ENCODE results near the gene MAFB. TPM values are rescaled to one million over a fixed set of nuclear protein-coding genes. Genes with fewer than 3 reads are reported as not detected.
A peak's percentile ranks its signal among the peaks of the same experiment; 100 is the strongest.
"Not testable (repeated sequence)": the region's sequence is repeated elsewhere in the genome, so short reads cannot be mapped to it uniquely, and the experiment has no call there.

MAFB gene
- total RNA-seq: 10 to 100 TPM in 1 of 2 donors, 1 to 10 TPM in 1; 4.0 to 10.9 TPM
- long read RNA-seq, transcript MAFB-201 (1 exons, 3,393 nt): major isoform, 18 of 19 reads
- long read RNA-seq, partial matches to known transcripts: 0 of 19 reads
- long read RNA-seq, other reads (novel, unspliced or antisense): 1 of 19 reads

DNA sequence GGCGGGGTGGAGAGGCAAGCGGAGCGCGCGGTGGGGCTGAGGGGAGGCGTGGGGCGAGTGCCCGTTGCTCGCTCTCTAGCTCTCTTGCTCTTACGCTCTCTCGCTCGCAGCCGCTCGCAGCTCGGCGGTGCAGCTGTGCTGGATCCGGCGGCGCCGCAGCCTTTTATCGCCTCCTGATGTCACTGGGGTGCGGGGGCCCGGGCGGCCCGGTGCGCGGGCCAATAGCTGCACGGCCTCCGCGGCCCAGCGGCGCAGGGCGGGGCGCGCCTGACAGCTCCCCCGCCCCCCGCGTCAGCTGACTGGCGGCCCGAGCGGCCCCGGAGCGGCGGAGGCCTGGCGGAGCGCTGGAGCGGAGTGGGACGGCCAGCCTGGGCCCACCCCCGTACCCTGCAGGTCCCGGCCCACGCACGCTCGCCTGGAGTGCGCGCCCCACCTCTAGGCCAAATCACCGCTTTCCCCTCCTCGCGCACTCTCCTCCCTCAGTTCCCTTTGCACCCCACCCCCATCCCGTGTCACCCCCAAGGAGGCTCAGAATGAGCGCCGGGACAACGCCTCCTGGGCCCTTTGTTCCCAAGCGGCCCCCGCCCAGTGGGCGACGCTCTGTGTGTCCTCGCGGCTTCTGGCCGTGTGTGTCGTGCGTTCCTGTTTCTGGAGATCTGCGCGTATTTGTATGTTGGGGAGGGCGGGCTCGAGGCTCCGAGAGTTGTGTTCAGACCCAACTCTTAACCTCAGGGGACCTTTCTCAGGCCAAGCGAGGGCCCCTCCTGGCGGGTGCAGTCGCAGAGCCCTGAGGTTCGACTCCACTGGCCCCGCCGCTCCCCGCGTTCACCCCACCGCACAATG, at the start of gene MAFB:
MAFB (minus strand) TSS at position 137 of the 843 bp plus-strand sequence. CDS start 386 bp downstream, outside the sequence.
- ATAC-seq (peak; percentile 86), DNase-seq (peak; percentile 82 to 84)
- intact Hi-C loops (cut with DNase I, micrococcal nuclease): no loop called here

DNA sequence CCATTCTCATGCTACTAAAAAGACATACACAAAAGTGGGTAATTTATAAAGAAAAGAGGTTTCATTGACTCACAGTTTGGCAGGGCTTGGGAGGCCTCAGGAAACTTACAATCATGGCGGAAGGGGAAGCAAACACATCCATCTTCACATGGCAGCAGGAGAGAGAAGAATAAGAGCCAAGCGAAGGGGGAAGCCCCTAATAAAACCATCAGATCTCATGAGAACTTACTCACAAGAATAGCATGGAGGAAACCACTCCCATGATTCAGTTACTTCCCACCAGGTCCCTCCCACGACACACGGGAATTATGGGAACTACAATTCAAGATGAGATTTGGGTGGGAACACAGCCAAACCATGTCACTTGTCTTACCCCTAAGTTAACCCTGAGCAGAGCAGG, 47.4 kb upstream of the MAFB start:
- ATAC-seq; intact Hi-C loops (cut with DNase I, micrococcal nuclease); DNase-seq: not testable (repeated sequence)

- intact Hi-C loops (cut with DNase I, micrococcal nuclease): no loop called here
- no peak for ATAC-seq
- no peak for DNase-seq
Measured at GRCh38 chr20:40728996-40729395, 40.0 kb upstream of the MAFB start.

GRCh38 chr20:40728470-40728869, 39.4 kb upstream of the MAFB start:
- ATAC-seq (no peak), DNase-seq (no peak)
- intact Hi-C loops (cut with DNase I, micrococcal nuclease): no loop called here

DNA sequence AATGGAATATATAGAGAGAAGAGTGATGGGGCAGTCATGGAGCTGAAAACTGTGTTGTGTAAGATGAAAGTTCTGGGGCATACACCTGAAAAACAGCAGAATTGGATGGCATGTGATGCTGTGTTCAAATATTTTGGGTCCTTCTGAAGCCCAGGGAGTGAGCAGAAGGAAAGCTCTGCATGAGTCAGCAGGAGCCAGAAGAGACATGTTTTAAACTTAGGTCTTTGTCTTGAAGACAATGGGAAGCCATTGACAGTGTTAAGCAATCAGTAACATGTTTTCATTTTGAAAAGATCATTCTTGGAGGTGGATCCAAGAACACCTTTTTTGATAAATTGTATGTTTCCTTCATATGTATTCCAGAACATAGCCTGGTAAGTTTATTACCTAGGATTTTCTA, 38.9 kb upstream of the MAFB start:
- DNase-seq (no peak), ATAC-seq (no peak)
- intact Hi-C loops (cut with DNase I, micrococcal nuclease): no loop called here

DNA sequence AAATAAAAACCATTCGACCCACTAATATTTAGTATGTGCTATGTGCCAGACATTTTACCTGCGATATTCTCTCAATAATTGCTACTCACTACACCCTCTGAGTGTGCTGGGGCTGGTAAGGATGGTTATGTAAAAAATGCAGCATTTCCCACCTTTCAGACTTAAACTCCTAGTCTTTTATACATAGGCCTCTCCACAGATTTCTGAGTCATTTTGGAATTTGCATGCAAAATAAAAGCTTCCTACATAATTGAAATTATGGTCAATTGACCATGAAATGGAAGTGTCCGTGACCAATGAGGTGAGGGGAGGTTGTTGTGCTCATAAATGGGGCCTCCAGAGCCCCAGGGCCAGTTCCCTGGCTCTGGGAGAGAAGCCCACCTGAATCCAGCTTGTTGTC, 37.7 kb upstream of the MAFB start:
- ATAC-seq (no peak), DNase-seq (no peak)
- intact Hi-C loops (cut with DNase I, micrococcal nuclease): no loop called here

DNA sequence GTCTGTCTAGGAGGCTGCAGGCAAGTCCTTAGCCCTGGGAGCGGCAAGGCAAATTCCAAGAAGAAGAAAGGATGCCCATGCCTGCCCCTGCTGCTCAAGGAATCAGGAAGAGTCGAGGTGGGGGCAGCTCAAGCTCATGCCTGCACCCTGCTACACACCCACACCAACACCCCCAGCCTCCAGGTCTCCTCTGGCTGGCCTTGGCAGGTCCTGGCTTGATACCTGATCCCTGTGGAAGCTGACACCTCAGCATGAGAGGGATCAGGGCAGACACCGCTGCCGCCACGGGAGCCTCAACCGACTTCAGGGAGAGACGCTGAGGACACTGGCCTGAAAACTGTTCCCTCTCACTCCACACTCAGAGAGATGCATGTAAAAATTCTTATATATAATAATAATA, 35.5 kb upstream of the MAFB start:
- ATAC-seq (no peak), DNase-seq (no peak)
- intact Hi-C loops (cut with DNase I, micrococcal nuclease): no loop called here

GRCh38 chr20:40720826-40721225, 31.8 kb upstream of the MAFB start:
- intact Hi-C loops (cut with DNase I, micrococcal nuclease): no loop called here
- DNase-seq: no peak
- no peak for ATAC-seq

GRCh38 chr20:40720099-40720498, 31.1 kb upstream of the MAFB start:
- intact Hi-C loops (cut with DNase I, micrococcal nuclease): no loop called here
- DNase-seq: no peak
- ATAC-seq: no peak

GRCh38 chr20:40718982-40719729, 30.1 kb upstream of the MAFB start:
- DNase-seq (no peak), ATAC-seq (no peak)
- intact Hi-C loops (cut with DNase I, micrococcal nuclease): no loop called here

- ATAC-seq: no peak
- intact Hi-C loops (cut with DNase I, micrococcal nuclease): no loop called here
- no peak for DNase-seq
Measured at GRCh38 chr20:40718214-40718977, 29.4 kb upstream of the MAFB start.

GRCh38 chr20:40717343-40717865, 28.4 kb upstream of the MAFB start:
- ATAC-seq (no peak), DNase-seq (no peak)
- intact Hi-C loops (cut with DNase I, micrococcal nuclease): no loop called here

GRCh38 chr20:40715491-40715890, 26.5 kb upstream of the MAFB start:
- DNase-seq (no peak), ATAC-seq (no peak)
- intact Hi-C loops (cut with DNase I, micrococcal nuclease): no loop called here

DNA sequence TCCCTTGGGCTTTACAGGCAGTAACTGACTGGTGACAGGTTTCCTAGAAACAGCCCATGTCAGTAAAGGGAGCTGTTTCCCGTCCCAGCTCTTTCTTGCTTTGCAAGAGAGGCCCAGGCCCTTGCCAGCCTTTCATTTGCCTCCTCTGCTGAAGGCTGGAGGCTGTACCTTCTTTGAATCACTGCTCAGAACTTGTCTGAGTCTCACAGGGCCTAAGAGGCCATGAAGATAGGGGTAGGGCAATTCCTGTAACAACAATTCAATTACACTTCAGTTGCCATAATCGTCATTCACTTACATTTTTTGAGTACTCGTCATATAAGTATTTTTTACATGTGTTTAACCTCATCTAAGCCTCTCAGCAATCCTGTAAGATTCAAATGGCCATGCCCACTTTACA, 25.9 kb upstream of the MAFB start:
- no peak for ATAC-seq
- intact Hi-C loops (cut with DNase I, micrococcal nuclease): no loop called here
- DNase-seq: no peak

GRCh38 chr20:40714109-40714508, 25.1 kb upstream of the MAFB start:
- no peak for DNase-seq
- intact Hi-C loops (cut with DNase I, micrococcal nuclease): no loop called here
- ATAC-seq: no peak

DNA sequence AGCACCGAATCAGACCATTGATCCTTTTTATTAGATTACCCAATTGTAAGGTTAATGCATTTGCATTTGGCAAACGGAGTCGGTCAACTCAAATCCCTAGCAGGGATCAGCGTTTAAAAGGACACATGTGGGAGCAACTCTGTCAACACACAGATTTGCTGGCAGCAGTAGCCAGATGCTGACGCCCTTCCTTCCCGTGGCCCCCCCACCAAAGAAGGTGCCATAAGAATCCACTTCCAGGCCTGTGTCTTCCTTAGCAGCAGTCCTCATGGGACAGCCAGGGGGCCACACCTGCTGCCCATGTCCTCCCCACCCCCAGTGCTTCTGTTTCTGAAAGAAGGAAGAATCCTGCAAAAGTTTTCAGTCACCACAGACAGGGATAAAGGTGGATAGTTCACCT, 24.5 kb upstream of the MAFB start:
- ATAC-seq (no peak), DNase-seq (no peak)
- intact Hi-C loops (cut with DNase I, micrococcal nuclease): no loop called here

DNA sequence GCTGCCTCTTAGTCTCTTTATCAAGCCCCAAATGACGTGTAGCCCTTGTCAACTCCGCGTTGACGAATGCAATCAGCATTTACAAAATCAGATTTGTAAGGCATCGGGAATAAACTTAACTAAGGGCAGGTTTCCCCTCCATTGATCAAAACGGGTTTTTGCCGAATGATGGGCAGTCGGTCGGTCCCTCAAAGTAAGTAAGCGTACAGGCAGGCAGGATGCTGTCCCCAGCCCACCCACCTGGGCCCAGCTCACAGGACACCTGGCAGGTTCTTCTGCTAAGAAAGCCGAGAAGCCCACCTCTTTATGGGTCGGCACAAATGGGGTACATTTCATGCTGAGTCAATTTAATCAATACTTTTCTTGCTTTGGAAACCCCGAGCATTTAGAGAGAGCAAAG, 22.0 kb upstream of the MAFB start:
- intact Hi-C loops (cut with DNase I, micrococcal nuclease): no loop called here
- DNase-seq (no peak), ATAC-seq (no peak)

GRCh38 chr20:40710603-40711002, 21.6 kb upstream of the MAFB start:
- DNase-seq (no peak), ATAC-seq (no peak)
- intact Hi-C loops (cut with DNase I, micrococcal nuclease): no loop called here

- intact Hi-C loops (cut with DNase I, micrococcal nuclease): no loop called here
- DNase-seq (no peak), ATAC-seq (peak; percentile 77)
Measured at GRCh38 chr20:40706977-40707582, 18.0 kb upstream of the MAFB start.
